T-cell (primary cell): ENCODE data around the gene CSGALNACT2. TPM values are rescaled to one million over a fixed set of nuclear protein-coding genes. Genes with fewer than 3 reads are reported as not detected.

Source experiments
- ATAC-seq, 4 experiments: fragments of 200-7000 bp in 3 of 4; fragments of 150-1000 bp in 1 of 4; cut with Tn5 transposase; replicated peaks in 1 of 4; 1 replicate in 3 of 4; 2 replicates in 1 of 4; pipeline ENCODE4 v1.10.0; 2021; ENCODE audit warnings: moderate library complexity in 3 of 4, mild to moderate bottlenecking in 2 of 4, moderate number of reproducible peaks in 1 of 4
- CTCF ChIA-PET, 2 donors: fragments of 300-600 bp; sonication (Branson Sonifier 250); formaldehyde crosslinking; loops; one replicate each; lab custom pipeline; 2022; ENCODE audit warnings: antibody characterized with exemption in 2 of 2; lab: Charles Lee
- POLR2A ChIA-PET, 2 donors: fragments of 300-600 bp; sonication (Branson Sonifier 250); formaldehyde crosslinking; loops; one replicate each; lab custom pipeline; 2022; ENCODE audit warnings: antibody characterized with exemption in 2 of 2; lab: Charles Lee
- DNase-seq, 35 experiments: peaks; one replicate each; pipeline versions ENCODE4 v3.0.0 to v3.0.0-alpha.2; 2013 to 2023
- H3K27ac ChIP-seq: one replicate; pipeline ENCODE4 v1.5.1; 2013; ENCODE audit warnings: low read length
- H3K27me3 ChIP-seq, 2 experiments: replicated peaks in 1 of 2; 1 replicate in 1 of 2; 2 replicates in 1 of 2; pipeline versions ENCODE4 v1.6.1 to v1.7.0; 2013; ENCODE audit warnings: low read length in 1 of 2, mixed read lengths in 1 of 2; ENCODE audit not compliant: control insufficient read depth in 2 of 2, insufficient read depth in 2 of 2; ENCODE audit errors: extremely low read depth in 1 of 2
- H3K36me3 ChIP-seq, 2 donors: 1 replicate in 1 of 2; 2 replicates in 1 of 2; pipeline versions ENCODE4 v1.6.1 to v1.7.0; 2013; ENCODE audit warnings: low read length in 1 of 2; ENCODE audit not compliant: control insufficient read depth in 2 of 2, insufficient read depth in 1 of 2; ENCODE audit errors: extremely low read depth in 1 of 2
- H3K4me1 ChIP-seq, 2 experiments: 1 replicate in 1 of 2; 2 replicates in 1 of 2; pipeline versions ENCODE4 v1.6.1 to v1.7.0; 2013; ENCODE audit warnings: low read length in 2 of 2, mixed read lengths in 1 of 2; ENCODE audit not compliant: insufficient read depth in 2 of 2, control insufficient read depth in 1 of 2; ENCODE audit errors: extremely low read depth in 1 of 2
- H3K4me3 ChIP-seq, 2 donors: 1 replicate in 1 of 2; 2 replicates in 1 of 2; pipeline versions ENCODE4 v1.5.1 to v1.7.0; 2013; ENCODE audit warnings: mild to moderate bottlenecking in 2 of 2, low read length in 1 of 2, moderate library complexity in 1 of 2; ENCODE audit not compliant: control insufficient read depth in 1 of 2; ENCODE audit errors: extremely low read depth in 1 of 2
- H3K9me3 ChIP-seq: 2 replicates; pipeline ENCODE4 v1.7.0; 2013
- H3K27ac Mint-ChIP-seq, 2 donors: one replicate each; pipeline ENCODE4 v1.8.0; 2020 to 2021; ENCODE audit warnings: mild to moderate bottlenecking in 2 of 2, mixed read lengths in 2 of 2
- H3K27me3 Mint-ChIP-seq, 2 donors: one replicate each; pipeline ENCODE4 v1.8.0; 2021 to 2022; ENCODE audit warnings: mixed read lengths in 2 of 2
- H3K36me3 Mint-ChIP-seq: one replicate; pipeline ENCODE4 v1.8.0; 2021; ENCODE audit warnings: mixed read lengths
- H3K4me1 Mint-ChIP-seq, 3 donors: one replicate each; pipeline ENCODE4 v1.8.0; 2020 to 2022; ENCODE audit warnings: mixed read lengths in 3 of 3, mild to moderate bottlenecking in 1 of 3
- H3K4me3 Mint-ChIP-seq, 3 donors: one replicate each; pipeline ENCODE4 v1.8.0; 2020 to 2022; ENCODE audit warnings: mild to moderate bottlenecking in 3 of 3, mixed read lengths in 3 of 3, moderate library complexity in 3 of 3
- H3K9me3 Mint-ChIP-seq, 3 donors: one replicate each; pipeline ENCODE4 v1.8.0; 2020 to 2022; ENCODE audit warnings: mixed read lengths in 3 of 3
- WGBS: methylation state at CpG from one replicate; pipeline ENCODE4 v1.1.5; 2013; ENCODE audit warnings: missing lambda C conversion rate; ENCODE audit not compliant: insufficient coverage; 5-methylcytosine and 5-hydroxymethylcytosine counted together
- total RNA-seq, 35 experiments: library from RNA in 6 of 35; stranded (reverse) in 6 of 35; fragments of 120-200 nt in 1 of 35; gene quantifications; one replicate each; pipeline versions ENCODE4 v1.2.1 to v1.2.4 and lab custom pipeline; 2013 to 2026

CSGALNACT2 gene
- total RNA-seq, 5 donors from 2014 or later (not counting 1 experiment from before 2014, with no cell fraction given) = 36.5 to 46.1 (median 41.9) TPM

- Histone ChIP-seq H3K27ac (no peak overlapping the region), H3K4me1 (no peaks in the 10 kb centered on the region), H3K4me3 (no peak overlapping the region), H3K36me3 (peaks cover 0 to 5% of the 10 kb centered on the region in 2 donors), H3K9me3 (no peaks in the 10 kb centered on the region), H3K27me3 (no peaks in the 10 kb centered on the region)
- CTCF ChIA-PET = interaction anchor here in 1 of 2 donors (0.6 kb wide), 1 partner anchor 58 kb away, joined by 3 read pairs; no protein-coding TSS in a partner anchor
- Mint-ChIP-seq H3K27ac (no peak overlapping the region), H3K36me3 (peaks cover 43% of the 10 kb centered on the region), H3K9me3 (peaks cover 0 to 4% (median 0%) of the 10 kb centered on the region in 3 donors), H3K27me3 (no peaks in the 10 kb centered on the region), H3K4me1 (no peaks in the 10 kb centered on the region), H3K4me3 (no peak overlapping the region)
- ATAC-seq = no peak
- POLR2A ChIA-PET = no interaction called here
- DNase-seq = no peak
Observed at GRCh38 chr10:43190289-43190688, 52.0 kb downstream of the CSGALNACT2 start.

GRCh38 chr10:43190775-43191174 is 52.5 kb downstream of the CSGALNACT2 start:
- ChIA-PET CTCF (interaction anchor here in 1 of 2 donors (0.6 kb wide), 1 partner anchor 57 kb away, joined by 3 read pairs; no protein-coding TSS in a partner anchor), POLR2A (no interaction called here)
- H3K9me3 ChIP-seq = no peaks in the 10 kb centered on the region
- H3K9me3 Mint-ChIP-seq = peaks cover 0 to 4% (median 0%) of the 10 kb centered on the region in 3 donors
- H3K27ac Mint-ChIP-seq = peak overlapping the region in 1 of 2 donors; percentile 18
- H3K36me3 Mint-ChIP-seq = peaks cover 43% of the 10 kb centered on the region
- DNase-seq (no peak), ATAC-seq (no peak)
- H3K4me1 ChIP-seq = no peaks in the 10 kb centered on the region
- no peaks in the 10 kb centered on the region for H3K4me1 Mint-ChIP-seq
- H3K27ac ChIP-seq = no peak overlapping the region
- H3K4me3 ChIP-seq = no peak overlapping the region
- H3K36me3 ChIP-seq = peaks cover 0 to 5% of the 10 kb centered on the region in 2 donors
- no peak overlapping the region for H3K4me3 Mint-ChIP-seq
- no CpG with 5 or more reads among the region's 3 CpGs for WGBS
- no peaks in the 10 kb centered on the region for H3K27me3 Mint-ChIP-seq
- H3K27me3 ChIP-seq = no peaks in the 10 kb centered on the region

- no peaks in the 10 kb centered on the region for H3K27me3 Mint-ChIP-seq
- ChIA-PET CTCF (interaction anchor here in 1 of 2 donors (0.5 to 1.5 kb wide), 4 partner anchors 10 to 215 kb away, joined by 3 to 7 read pairs (median 4); no protein-coding TSS in a partner anchor), POLR2A (no interaction called here)
- ATAC-seq = peak in 1 of 4 experiments; percentile 5
- Histone ChIP-seq H3K36me3 (no peaks in the 10 kb centered on the region), H3K27ac (no peak overlapping the region), H3K9me3 (no peaks in the 10 kb centered on the region), H3K27me3 (no peaks in the 10 kb centered on the region), H3K4me3 (no peak overlapping the region), H3K4me1 (no peaks in the 10 kb centered on the region)
- H3K9me3 Mint-ChIP-seq = no peaks in the 10 kb centered on the region
- no peak overlapping the region for H3K4me3 Mint-ChIP-seq
- peaks cover 24% of the 10 kb centered on the region for H3K36me3 Mint-ChIP-seq
- no peaks in the 10 kb centered on the region for H3K4me1 Mint-ChIP-seq
- WGBS = 93% methylated on average over 6 of the region's 9 CpGs
- no peak for DNase-seq
- no peak overlapping the region for H3K27ac Mint-ChIP-seq
Observed at GRCh38 chr10:43192884-43193283, 54.6 kb downstream of the CSGALNACT2 start.

- Histone ChIP-seq H3K4me3 (no peak overlapping the region), H3K4me1 (no peaks in the 10 kb centered on the region), H3K27ac (no peak overlapping the region), H3K9me3 (no peaks in the 10 kb centered on the region), H3K27me3 (no peaks in the 10 kb centered on the region), H3K36me3 (no peaks in the 10 kb centered on the region)
- Mint-ChIP-seq H3K4me1 (no peaks in the 10 kb centered on the region), H3K9me3 (no peaks in the 10 kb centered on the region), H3K27me3 (no peaks in the 10 kb centered on the region), H3K36me3 (peaks cover 17% of the 10 kb centered on the region), H3K4me3 (no peak overlapping the region), H3K27ac (peak overlapping the region in 1 of 2 donors; percentile 22)
- ATAC-seq (no peak), DNase-seq (peak in 1 of 35 experiments; percentile 12)
- ChIA-PET CTCF (interaction anchor here in 1 of 2 donors (0.6 to 1.5 kb wide), 3 partner anchors 9 to 216 kb away, joined by 3 to 4 read pairs (median 3); no protein-coding TSS in a partner anchor), POLR2A (no interaction called here)
- 91% methylated on average over 8 of the region's 8 CpGs for WGBS
Observed at GRCh38 chr10:43193496-43194080, 55.3 kb downstream of the CSGALNACT2 start.

- no peak overlapping the region for H3K27ac ChIP-seq
- peaks cover 10% of the 10 kb centered on the region for H3K36me3 Mint-ChIP-seq
- ChIA-PET POLR2A (interaction anchor here in 1 of 2 donors (0.6 kb wide), 2 partner anchors 15 to 164 kb away, joined by 3 read pairs; no protein-coding TSS in a partner anchor), CTCF (no interaction called here)
- H3K27me3 Mint-ChIP-seq = no peaks in the 10 kb centered on the region
- 85% methylated on average over 2 of the region's 4 CpGs for WGBS
- H3K27me3 ChIP-seq = no peaks in the 10 kb centered on the region
- no peak overlapping the region for H3K4me3 Mint-ChIP-seq
- no peaks in the 10 kb centered on the region for H3K9me3 ChIP-seq
- peaks cover 0 to 2% of the 10 kb centered on the region in 2 donors for H3K36me3 ChIP-seq
- no peaks in the 10 kb centered on the region for H3K4me1 Mint-ChIP-seq
- no peaks in the 10 kb centered on the region for H3K4me1 ChIP-seq
- no peak overlapping the region for H3K27ac Mint-ChIP-seq
- peak in 1 of 35 experiments; percentile 3 for DNase-seq
- H3K4me3 ChIP-seq = no peak overlapping the region
- no peaks in the 10 kb centered on the region for H3K9me3 Mint-ChIP-seq
- no peak for ATAC-seq
Observed at GRCh38 chr10:43194266-43194665, 56.0 kb downstream of the CSGALNACT2 start.

GRCh38 chr10:43194859-43195258 is 56.6 kb downstream of the CSGALNACT2 start:
- no peaks in the 10 kb centered on the region for H3K4me1 ChIP-seq
- H3K27me3 ChIP-seq = no peaks in the 10 kb centered on the region
- DNase-seq (no peak), ATAC-seq (no peak)
- no peak overlapping the region for H3K27ac ChIP-seq
- ChIA-PET POLR2A (interaction anchor here in 1 of 2 donors (0.6 kb wide), 1 partner anchor 49 kb away, joined by 14 read pairs; no protein-coding TSS in a partner anchor), CTCF (no interaction called here)
- H3K9me3 ChIP-seq = no peaks in the 10 kb centered on the region
- no peak overlapping the region for H3K4me3 Mint-ChIP-seq
- H3K4me1 Mint-ChIP-seq = no peaks in the 10 kb centered on the region
- 91% methylated on average over 8 of the region's 9 CpGs for WGBS
- H3K27me3 Mint-ChIP-seq = no peaks in the 10 kb centered on the region
- no peak overlapping the region for H3K27ac Mint-ChIP-seq
- peaks cover 0 to 2% of the 10 kb centered on the region in 2 donors for H3K36me3 ChIP-seq
- peaks cover 9% of the 10 kb centered on the region for H3K36me3 Mint-ChIP-seq
- H3K9me3 Mint-ChIP-seq = no peaks in the 10 kb centered on the region
- H3K4me3 ChIP-seq = no peak overlapping the region
